HuH-7 (cell line): ENCODE measurements around the gene PLA2G3.

Experiments
- DNase-seq: peaks from one replicate; pipeline ENCODE4 v3.0.0; 2011; ENCODE audit warnings: low spot score

Gene PLA2G3

GRCh38 chr22:31144223-31144622 lies 3.9 kb upstream of the PLA2G3 start:
- peak; percentile 22 for DNase-seq

GRCh38 chr22:31143537-31143936 lies 3.2 kb upstream of the PLA2G3 start:
- no peak for DNase-seq

- DNase-seq = no peak
These were observed 2.7 kb upstream of the PLA2G3 start for GRCh38 chr22:31143038-31143437.

GRCh38 chr22:31142285-31142684 lies 2.0 kb upstream of the PLA2G3 start:
- DNase-seq = no peak

GRCh38 chr22:31141551-31141950 lies 1.2 kb upstream of the PLA2G3 start:
- DNase-seq = no peak

GRCh38 chr22:31140746-31141145 lies 438 bp upstream of the PLA2G3 start:
- no peak for DNase-seq

GRCh38 chr22:31139066-31139465 lies 1.2 kb downstream of the PLA2G3 start:
- DNase-seq = no peak

GRCh38 chr22:31138126-31138525 lies 2.2 kb downstream of the PLA2G3 start:
- peak; percentile 20 for DNase-seq

GRCh38 chr22:31137721-31138120 lies 2.6 kb downstream of the PLA2G3 start:
- peak; percentile 16 for DNase-seq

GRCh38 chr22:31136711-31137110 lies 3.6 kb downstream of the PLA2G3 start:
- no peak for DNase-seq

- DNase-seq = no peak
These were observed 4.2 kb downstream of the PLA2G3 start for GRCh38 chr22:31136155-31136554.

- DNase-seq = peak; percentile 30
These were observed 4.6 kb downstream of the PLA2G3 start for GRCh38 chr22:31135706-31136105.

- no peak for DNase-seq
These were observed 5.6 kb downstream of the PLA2G3 start for GRCh38 chr22:31134688-31135087.

GRCh38 chr22:31133911-31134310 lies 6.4 kb downstream of the PLA2G3 start:
- peak; percentile 19 for DNase-seq

- DNase-seq = peak; percentile 89
These were observed 9.4 kb downstream of the PLA2G3 start for GRCh38 chr22:31130873-31131272.

GRCh38 chr22:31128156-31128555 lies 12.2 kb downstream of the PLA2G3 start:
- DNase-seq = no peak

- DNase-seq = no peak
These were observed 13.0 kb downstream of the PLA2G3 start for GRCh38 chr22:31127181-31127772.

- DNase-seq = no peak
These were observed 13.5 kb downstream of the PLA2G3 start for GRCh38 chr22:31126869-31127175.

GRCh38 chr22:31126128-31126868 lies 14.0 kb downstream of the PLA2G3 start:
- no peak for DNase-seq

- no peak for DNase-seq
These were observed 14.7 kb downstream of the PLA2G3 start for GRCh38 chr22:31125521-31126117.

- no peak for DNase-seq
These were observed 15.4 kb downstream of the PLA2G3 start for GRCh38 chr22:31124811-31125465.

- no peak for DNase-seq
These were observed 16.0 kb downstream of the PLA2G3 start for GRCh38 chr22:31124290-31124689.

- no peak for DNase-seq
These were observed 17.1 kb downstream of the PLA2G3 start for GRCh38 chr22:31123292-31123602.
